Measurements from ENCODE around the gene SKIC8. TPM values are rescaled to one million over a fixed set of nuclear protein-coding genes. Genes with fewer than 3 reads are reported as not detected.

Gene SKIC8
- total RNA-seq, 1 donor: 72.1 TPM

GRCh38 chr15:78282324-78282723 lies 17.1 kb downstream of the SKIC8 start:
- no peak for DNase-seq (ENCODE audit: low read depth)
- TF ChIP-seq CTCF (IDR thresholded peaks at IDR 0.05; ENCODE audit: insufficient read depth, low read depth, low read length): no peak
- H3K4me3 ChIP-seq (ENCODE audit: low read depth, low read length): no peak overlapping the region

- DNase-seq (ENCODE audit: low read depth): no peak
- no peak for TF ChIP-seq CTCF (IDR thresholded peaks at IDR 0.05; ENCODE audit: insufficient read depth, low read depth, low read length)
These were observed 18.9 kb downstream of the SKIC8 start for GRCh38 chr15:78280319-78281072.

GRCh38 chr15:78276064-78276943 lies 23.1 kb downstream of the SKIC8 start:
- no peak for DNase-seq (ENCODE audit: low read depth)
- H3K4me3 ChIP-seq (ENCODE audit: low read depth, low read length): no peak overlapping the region
- no peak for TF ChIP-seq CTCF (IDR thresholded peaks at IDR 0.05; ENCODE audit: insufficient read depth, low read depth, low read length)

More at GRCh38 chr15:78280319-78281072, 18.9 kb downstream of the SKIC8 start:
- H3K4me3 ChIP-seq (ENCODE audit: low read depth, low read length): no peak overlapping the region

GRCh38 chr15:78274994-78275393 lies 24.4 kb downstream of the SKIC8 start:
- no peak for TF ChIP-seq CTCF (IDR thresholded peaks at IDR 0.05; ENCODE audit: insufficient read depth, low read depth, low read length)
- DNase-seq (ENCODE audit: low read depth): no peak
- no peak overlapping the region for H3K4me3 ChIP-seq (ENCODE audit: low read depth, low read length)

- TF ChIP-seq CTCF (IDR thresholded peaks at IDR 0.05; ENCODE audit: insufficient read depth, low read depth, low read length): no peak
- H3K4me3 ChIP-seq (ENCODE audit: low read depth, low read length): no peak overlapping the region
- no peak for DNase-seq (ENCODE audit: low read depth)
These were observed 26.6 kb downstream of the SKIC8 start for GRCh38 chr15:78272776-78273175.

GRCh38 chr15:78272316-78272715 lies 27.1 kb downstream of the SKIC8 start:
- no peak for TF ChIP-seq CTCF (IDR thresholded peaks at IDR 0.05; ENCODE audit: insufficient read depth, low read depth, low read length)
- no peak for DNase-seq (ENCODE audit: low read depth)
- no peak overlapping the region for H3K4me3 ChIP-seq (ENCODE audit: low read depth, low read length)

Data from fibroblast of villous mesenchyme (primary cell).